Measurements from ENCODE around the gene C14orf119.
A peak's percentile ranks its signal among the peaks of the same experiment; 100 is the strongest.

C14orf119 gene

GRCh38 chr14:23095196-23096108 lies at the start of gene C14orf119:
Gene C14orf119, plus strand, starts transcription at chr14:23095505. Its CDS starts 2,154 bp downstream, at chr14:23097659.
- peak; percentile 99 to 100 (median 99) for DNase-seq (ENCODE audit: low read depth in 3 of 3)

GRCh38 chr14:23047034-23047634 lies 48.2 kb upstream of the C14orf119 start:
- no peak for DNase-seq (ENCODE audit: low read depth in 3 of 3)

DNA sequence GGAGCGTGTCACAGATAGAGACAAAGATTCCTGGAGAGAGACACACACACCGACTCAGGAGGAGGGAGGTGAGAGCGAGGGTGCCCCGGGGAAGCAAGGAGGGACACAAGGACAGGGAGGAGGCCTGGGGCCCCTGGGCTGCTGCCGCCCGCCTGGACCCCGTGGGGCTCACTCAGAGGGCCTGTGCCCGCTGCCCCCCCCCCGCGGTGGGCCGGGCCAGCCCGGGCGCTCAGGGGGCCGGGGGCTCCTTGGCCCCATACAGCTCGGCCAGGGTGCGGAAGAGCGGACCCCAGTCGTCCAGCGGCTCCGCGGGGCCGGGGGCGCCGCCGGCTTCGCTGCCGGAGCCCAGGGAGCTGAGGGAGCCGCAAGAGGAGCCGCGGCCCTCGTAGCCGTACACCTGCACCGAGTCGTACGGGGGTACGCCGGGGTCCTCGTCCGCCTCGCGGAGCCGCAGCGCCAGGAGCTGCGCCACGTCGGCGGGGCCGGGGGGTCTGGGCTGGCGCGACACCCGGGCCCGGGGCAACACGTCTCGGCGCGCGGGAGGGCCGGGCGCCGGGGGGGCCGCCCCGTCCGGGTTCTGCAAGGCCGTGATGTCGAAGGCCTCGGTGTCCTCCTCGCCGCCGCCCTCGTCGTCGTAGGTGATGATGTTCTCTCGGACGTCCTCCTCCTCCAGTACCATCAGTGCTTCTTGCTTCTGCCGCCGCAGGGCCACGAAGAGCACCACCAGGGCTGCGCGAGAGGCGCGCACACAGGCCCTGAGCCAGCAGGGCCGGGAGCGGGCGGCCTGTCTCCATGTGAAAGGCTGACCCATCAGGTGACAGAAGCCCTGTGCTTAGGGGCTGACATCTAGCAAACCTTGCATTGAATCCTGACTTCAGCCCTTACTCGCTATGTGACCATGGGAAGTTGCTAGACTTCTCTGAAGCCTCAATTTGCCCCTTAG lies 47.3 kb upstream of the C14orf119 start:
- no peak for DNase-seq (ENCODE audit: low read depth in 3 of 3)

GRCh38 chr14:23049011-23049410 lies 46.3 kb upstream of the C14orf119 start:
- no peak for DNase-seq (ENCODE audit: low read depth in 3 of 3)

GRCh38 chr14:23051141-23052057 lies 43.9 kb upstream of the C14orf119 start:
- no peak for DNase-seq (ENCODE audit: low read depth in 3 of 3)

DNA sequence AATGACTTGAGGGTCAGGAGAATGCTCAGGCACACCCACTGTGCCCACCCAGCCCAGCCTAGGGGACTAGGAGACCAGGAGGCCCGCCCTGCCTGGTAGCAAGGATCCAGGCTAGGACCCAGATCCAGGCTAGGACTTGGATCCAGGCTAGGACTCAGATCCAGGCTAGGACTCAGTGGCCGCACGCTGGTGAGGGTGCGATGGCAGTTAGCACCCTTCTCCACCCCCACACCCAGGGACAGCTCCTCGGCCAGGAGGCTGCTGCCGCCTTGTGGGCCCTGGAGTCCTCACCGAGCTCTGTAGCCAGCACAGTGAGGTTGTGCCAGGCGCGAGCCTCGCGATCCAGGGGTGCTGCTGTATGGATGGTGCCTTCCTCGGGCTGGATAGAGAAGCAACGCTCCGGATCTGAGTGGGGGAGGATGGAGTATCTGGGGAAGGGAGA lies 43.1 kb upstream of the C14orf119 start:
- no peak for DNase-seq (ENCODE audit: low read depth in 3 of 3)

- no peak for DNase-seq (ENCODE audit: low read depth in 3 of 3)
Measured at GRCh38 chr14:23052671-23053070, 42.6 kb upstream of the C14orf119 start.

DNA sequence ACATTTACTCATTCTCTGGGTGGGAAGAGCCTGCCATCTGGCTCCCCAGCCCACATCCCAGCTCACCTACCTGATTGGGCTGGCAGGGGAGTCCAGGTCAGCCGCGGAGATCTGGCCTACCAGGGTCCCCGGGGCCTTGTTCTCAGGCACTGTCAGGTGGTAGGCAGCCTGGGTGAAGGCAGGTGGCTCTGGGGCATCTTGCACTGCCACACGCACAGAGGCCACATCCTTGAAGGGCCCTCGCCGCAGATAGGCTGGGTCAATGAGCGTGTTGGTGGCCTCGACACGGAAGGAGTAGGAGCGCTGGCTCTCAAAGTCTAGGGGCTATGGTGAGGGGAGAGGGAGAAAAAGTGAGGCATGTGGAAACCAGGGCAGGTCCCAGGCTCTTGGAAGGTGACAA lies 41.9 kb upstream of the C14orf119 start:
- DNase-seq (ENCODE audit: low read depth in 3 of 3) = no peak

DNA sequence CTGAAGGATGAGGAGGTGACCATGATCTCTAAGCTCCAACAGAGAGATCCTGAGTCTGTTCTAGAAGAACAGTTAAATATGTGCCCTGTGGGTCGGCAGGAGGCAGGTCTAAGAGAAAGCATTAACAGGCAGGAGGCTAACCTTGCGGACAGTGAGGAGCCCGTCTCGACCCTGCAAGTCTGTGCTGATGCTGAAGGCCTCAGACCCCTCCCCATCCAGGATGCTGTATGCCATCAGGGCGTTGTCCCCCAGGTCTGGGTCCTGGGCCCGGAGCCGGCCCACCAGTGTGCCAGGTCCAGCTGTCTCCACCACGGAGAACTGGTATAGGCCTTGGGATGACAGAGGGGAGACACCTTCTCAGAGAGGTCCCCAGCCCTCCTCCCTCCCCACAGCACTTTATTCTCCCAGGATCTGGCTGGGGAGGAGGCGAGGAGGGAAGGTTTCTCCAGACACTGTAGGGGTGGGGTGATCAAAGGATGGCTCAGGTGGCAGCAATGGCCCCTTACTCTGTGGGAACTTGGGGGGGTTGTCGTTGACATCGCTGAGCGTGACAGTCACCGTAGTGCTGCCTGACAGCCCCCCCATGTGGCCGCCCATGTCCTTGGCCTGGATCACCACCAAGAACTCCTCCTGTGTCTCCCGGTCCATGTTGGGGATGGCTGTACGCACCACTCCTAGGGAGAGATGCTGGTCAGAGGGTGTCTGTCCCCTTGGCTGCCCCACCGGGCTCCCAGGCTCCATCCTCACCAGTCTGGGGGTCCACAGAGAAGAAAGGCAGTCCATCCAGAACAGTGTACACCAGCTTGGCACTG lies 41.1 kb upstream of the C14orf119 start:
- peak in 1 of 3 donors; percentile 38 for DNase-seq (ENCODE audit: low read depth in 3 of 3)

DNA sequence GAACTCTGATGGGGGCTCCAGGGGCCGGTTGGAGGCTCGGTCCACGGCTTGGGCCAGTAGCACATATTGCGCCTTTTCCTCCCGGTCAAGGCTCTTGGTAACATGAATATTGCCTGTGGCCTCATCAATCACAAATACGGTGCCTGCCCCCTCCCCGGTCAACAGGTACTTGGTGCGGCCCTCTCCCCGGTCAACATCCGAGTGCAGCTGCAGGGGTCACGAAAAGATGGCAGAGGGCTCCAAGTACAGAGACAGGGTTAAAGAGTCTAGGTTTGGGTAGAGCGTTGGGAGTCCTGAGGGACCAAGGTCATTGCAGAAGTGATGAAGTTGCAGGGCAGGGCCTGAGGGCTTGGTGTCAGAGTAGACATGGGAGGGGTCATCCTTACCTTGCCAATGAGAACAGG lies 40.2 kb upstream of the C14orf119 start:
- no peak for DNase-seq (ENCODE audit: low read depth in 3 of 3)

- DNase-seq (ENCODE audit: low read depth in 3 of 3) = no peak
Measured at GRCh38 chr14:23055621-23056144, 39.6 kb upstream of the C14orf119 start.

- DNase-seq (ENCODE audit: low read depth in 3 of 3) = peak; percentile 35 to 69 (median 39)
Measured at GRCh38 chr14:23056145-23056955, 39.0 kb upstream of the C14orf119 start.

DNA sequence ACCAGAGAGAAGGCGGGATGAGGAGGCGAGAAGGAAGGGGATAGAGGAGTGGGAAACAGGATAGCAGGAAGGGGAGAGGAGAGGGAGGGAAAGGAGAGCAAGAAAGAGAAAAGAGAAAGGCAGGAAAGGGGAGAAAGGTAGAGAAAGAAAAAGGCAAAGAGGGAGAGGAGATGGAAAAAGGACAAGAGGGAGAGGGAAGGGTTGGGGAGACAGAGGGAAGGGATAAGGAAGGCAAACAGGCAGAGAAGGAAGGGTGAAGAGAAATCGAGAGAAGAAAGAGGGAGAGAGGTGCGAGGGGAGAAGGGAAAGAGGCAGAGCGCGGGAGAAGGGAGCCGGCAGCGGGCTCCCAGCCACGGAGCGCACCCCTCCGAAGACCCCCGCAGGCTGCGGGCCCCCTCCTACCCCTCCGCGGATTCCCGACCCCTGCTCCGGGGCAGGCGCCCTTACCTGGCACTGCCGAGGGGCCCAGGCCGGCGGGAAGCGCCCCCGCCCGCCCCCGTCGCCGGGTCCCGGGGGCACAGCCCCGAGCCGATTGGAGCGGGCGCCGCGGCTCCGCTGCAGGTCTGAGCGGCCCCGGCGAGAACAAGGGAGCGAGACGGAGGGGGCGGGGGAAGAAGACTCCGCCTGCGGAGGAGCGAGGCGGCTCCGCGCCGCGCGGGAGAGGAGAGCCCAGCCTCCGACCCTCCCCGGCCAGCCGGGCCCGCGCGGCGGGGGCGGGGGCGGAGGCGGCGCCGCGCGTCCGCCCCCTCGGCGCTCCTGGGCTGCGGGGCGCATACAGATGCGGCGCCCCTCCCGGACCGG lies 38.1 kb upstream of the C14orf119 start, which contains the start of gene CDH24:
Gene CDH24, minus strand, starts transcription at position 565 of the 801 bp plus-strand sequence. CDS start 1,787 bp downstream, outside the sequence.
- peak; percentile 37 to 57 (median 42) for DNase-seq (ENCODE audit: low read depth in 3 of 3)

- DNase-seq (ENCODE audit: low read depth in 3 of 3) = peak; percentile 73 to 83 (median 79)
Measured at GRCh38 chr14:23057757-23058653, 37.3 kb upstream of the C14orf119 start.

- DNase-seq (ENCODE audit: low read depth in 3 of 3) = no peak
Measured at GRCh38 chr14:23058654-23059504, 36.4 kb upstream of the C14orf119 start.
